Activated effector memory CD4-positive, alpha-beta T cell treated with Interleukin-2 at 50 U/mL for 16 hours (primary cell): ENCODE data around the gene PERP.
"Not testable (repeated sequence)": the region's sequence is repeated elsewhere in the genome, so short reads cannot be mapped to it uniquely, and the experiment has no call there.

Experiments
- DNase-seq: peaks from one replicate; pipeline ENCODE4 v3.0.0-alpha.2; 2020

PERP gene

DNA sequence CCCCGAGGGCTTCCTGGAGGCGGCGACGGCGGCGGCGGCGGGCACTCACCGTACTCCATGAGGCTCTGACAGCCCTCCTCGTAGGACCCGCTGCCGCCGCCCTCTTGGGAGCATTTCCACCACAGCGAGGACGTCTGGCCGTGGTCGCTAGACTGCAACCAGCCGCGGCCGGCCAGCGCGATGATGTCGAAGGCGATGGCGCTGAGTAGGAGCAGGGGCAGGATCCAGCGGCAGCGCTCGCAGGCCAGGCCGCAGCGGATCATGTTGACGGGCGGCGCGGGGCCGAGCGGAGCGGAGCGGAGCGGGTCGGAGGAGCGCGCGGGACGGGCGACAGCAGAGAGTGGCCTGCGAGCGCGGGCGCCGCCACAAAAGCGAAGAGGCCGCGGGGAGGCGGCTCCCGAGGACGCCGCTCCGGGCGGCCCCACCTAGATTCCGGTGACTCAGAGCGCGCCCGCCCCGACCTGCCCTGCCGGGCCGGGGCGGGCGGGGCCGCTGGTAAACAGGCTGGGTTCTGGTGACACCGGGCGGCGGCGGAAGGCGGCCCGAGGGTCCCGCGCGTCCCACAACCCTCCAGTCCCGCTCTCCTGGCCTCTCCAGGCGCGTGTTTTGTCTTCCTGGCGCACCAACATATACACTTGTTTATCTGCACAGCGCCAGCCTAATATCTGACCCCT is at the start of gene PERP:
Gene PERP (minus strand): TSS at position 342 of the 674 bp plus-strand sequence. CDS start 79 bp downstream, at position 263.
- peak; percentile 70 for DNase-seq

DNA sequence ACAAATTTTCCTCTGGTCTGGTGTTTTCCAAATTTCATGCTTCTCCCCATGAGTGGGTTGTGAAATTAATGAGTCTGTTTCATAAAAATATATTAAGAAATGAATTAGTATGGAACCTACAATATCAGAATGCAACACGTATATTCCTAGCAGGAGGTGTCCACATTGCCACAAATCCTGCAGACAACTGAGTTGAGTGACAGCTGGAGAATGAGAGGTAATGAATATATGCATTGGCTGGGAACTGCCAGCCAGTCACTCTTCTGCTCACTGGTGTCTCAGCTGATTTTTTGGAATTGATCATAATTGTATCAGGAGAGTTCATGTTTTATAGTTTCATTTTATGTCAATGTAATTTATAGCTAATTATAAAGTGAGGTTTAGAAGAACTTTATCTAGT is 48.2 kb upstream of the PERP start:
- DNase-seq, result no peak

DNA sequence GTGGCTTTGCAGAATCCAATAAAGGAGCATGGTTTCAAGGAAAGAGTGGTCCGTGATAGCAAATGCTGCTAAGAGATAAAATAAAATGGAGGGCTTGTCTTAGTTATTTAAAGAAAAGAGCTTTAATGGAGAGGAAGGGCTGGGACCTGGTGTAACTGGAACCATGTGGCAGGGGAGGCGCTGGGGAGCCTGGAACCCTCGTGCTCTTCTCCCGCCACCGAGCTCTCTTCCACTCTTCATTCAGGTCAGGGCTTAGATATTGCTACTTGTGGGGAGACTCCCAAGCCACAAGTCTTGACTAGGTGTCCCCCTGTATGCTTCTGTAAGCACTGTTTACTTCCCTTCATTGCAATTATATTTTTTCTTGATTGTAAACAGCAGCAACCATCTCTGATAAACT is 39.3 kb upstream of the PERP start:
- DNase-seq, result no peak

DNA sequence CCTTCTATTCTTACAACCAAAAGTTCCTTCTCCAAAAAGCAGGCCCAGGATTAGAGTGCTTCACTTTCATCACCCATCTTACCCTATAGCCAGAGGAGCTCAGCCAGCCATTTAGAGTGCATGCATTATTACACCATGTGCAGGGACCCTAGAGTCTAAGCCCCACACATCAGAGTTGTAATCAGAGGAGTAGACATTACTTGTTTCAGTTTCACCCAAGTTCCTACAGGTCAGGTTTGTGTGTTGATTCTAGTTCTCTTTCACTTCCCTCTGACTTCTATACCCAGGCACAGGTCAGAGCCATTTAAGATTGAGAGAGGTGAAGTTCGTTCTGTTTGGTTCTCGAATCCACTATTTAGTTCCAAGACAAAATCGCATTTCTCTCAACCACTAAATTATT is 38.2 kb upstream of the PERP start:
- DNase-seq, result no peak

DNA sequence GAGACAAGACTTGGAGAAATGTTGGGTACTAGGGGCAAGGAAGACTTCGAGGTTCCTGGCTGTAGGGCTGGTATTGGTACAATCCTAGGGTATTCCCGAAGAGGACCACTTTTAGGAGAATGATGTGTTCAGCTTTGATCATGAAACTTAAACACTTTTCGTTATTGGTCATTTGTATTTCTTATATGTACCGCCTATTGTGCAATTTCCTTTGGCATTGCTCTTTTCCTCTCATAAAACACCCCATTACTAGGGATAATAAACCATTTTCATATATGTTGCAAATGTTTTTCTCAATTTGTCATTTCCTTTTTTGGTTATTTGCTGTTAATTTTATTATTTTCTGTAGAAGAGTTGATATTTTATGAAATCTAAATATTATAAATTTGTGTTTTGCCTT is 35.6 kb upstream of the PERP start:
- DNase-seq, result no peak

DNA sequence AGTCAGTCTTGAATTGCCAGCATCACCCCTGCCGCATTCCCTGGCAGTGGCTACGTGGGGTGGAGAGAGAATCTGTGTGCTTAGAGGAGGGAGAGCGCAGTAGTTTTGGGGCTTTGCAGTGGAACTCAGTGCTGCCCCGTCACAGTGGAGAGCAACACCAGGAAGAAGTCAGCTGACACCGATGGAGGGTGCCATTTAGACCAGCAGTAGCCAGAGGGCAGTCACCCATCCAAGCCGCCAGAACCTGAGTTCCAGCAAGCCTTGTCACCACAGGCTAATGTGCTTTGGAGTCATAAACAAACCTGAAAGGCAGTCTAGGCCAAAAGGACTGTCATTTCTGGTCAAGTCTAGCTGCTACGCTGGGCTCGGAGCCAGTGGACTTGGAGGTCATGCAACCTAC is 22.0 kb upstream of the PERP start:
- no peak for DNase-seq

DNA sequence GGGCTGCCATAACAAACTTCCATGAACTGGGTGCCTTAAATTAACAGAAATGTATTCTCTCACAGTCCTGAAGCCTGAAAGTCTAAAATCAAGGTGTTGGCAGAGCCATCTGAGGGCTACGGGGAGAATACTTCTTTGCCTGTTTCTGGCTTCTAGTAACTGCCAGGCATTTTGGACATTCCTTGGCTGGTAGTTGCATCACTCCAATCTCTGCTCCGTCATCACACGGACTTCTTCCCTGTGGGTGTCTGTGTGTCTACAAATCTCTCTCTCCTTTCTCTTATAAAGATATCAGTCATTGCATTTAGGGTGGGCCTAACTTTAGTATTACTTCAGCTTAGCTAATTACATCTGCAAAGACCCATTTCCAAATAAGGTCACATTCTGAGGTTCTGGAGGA is 20.9 kb upstream of the PERP start:
- DNase-seq, result no peak

DNA sequence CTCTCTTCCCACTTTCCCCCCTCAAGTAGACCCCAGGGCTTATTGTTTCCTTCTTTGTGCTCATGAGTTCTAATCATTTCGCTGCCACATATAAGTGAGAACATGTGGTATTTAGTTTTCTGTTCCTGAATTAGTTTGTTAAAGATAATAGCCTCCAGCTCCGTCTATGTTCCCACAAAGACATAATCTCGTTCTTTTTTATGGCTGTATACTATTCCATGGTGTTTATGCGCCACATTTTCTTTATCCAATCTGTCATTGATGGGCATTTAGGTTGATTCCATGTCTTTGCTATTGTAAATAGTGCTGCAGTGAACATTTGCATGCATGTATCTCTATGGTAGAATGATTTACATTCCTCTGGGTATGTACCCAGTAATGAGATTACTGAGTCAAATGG is 16.9 kb upstream of the PERP start:
- no peak for DNase-seq

DNA sequence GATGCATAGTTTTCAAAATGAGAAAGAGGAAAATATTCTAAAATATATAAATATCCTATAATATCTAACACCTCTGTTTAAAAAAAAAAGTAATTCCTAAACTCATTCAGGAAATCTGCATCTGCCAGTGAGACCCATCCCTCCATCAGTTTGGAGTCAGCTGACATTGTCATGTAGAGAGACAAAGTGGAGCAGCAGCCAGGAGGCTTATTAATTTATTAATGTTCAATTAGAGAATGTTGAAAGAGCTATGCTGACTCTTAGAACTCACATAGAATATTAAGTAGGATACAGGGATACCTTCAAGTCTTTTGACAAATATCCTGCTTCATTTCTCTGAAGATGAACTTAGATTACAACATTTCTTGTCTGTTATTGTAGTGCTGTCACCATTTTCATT is 12.8 kb upstream of the PERP start:
- no peak for DNase-seq

DNA sequence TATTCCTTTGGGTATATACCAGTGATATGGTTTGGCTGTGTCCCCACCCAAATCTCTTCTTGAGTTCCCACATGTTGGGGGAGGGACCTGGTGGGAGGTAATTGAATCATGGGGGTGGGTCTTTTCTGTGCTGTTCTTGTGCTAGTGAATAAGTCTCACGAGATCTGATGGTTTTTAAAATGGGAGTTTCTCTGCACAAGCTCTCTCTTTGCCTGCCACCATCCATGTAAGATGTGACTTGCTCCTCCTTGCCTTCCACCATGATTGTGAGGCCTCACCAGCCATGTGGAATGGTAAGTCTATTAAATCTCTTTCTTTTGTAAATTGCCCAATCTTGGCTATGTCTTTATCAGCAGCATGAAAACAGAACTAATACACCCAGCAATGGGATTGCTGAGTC is 12.0 kb upstream of the PERP start:
- not testable (repeated sequence) for DNase-seq

DNA sequence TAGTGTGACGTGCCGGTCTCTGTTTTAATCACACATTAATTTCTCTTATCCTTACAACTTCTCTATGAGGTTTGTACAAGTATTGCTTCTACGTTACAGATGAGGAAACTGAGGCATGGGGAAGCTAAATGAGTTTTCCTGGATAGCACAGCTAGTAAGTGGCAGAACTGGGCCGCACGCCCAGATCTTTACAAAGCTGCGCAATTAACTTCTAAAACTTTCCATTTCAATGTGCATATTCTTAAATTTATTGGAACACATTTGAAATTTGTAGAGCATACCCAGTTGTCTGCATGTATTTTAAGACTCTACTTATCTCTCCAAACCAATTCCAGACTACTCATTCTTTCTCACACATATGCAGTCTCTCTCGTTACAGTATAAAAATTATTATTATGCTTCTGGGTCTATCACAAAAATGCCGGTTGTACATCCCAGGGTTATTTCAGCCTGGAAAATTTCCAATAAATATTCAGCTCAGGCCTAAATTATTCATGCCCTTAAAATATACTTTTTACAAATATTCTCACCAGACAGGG is 10.2 kb upstream of the PERP start:
- DNase-seq, result no peak

DNA sequence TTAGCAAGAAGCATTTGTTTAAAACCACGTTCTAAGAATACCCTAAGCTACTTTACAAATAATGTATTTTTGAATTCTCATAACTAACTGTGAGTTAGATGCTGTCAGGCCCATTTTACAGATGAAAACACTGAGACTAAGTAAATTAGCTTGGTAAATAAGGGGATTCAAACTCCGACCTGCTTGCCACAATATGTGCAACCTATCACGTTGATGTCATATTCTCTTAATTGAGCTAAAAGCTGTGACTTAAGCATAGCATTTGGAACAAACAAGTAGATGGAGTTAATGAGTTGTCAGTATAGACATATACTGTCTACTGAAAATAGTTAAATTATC is 9.4 kb upstream of the PERP start:
- no peak for DNase-seq

DNA sequence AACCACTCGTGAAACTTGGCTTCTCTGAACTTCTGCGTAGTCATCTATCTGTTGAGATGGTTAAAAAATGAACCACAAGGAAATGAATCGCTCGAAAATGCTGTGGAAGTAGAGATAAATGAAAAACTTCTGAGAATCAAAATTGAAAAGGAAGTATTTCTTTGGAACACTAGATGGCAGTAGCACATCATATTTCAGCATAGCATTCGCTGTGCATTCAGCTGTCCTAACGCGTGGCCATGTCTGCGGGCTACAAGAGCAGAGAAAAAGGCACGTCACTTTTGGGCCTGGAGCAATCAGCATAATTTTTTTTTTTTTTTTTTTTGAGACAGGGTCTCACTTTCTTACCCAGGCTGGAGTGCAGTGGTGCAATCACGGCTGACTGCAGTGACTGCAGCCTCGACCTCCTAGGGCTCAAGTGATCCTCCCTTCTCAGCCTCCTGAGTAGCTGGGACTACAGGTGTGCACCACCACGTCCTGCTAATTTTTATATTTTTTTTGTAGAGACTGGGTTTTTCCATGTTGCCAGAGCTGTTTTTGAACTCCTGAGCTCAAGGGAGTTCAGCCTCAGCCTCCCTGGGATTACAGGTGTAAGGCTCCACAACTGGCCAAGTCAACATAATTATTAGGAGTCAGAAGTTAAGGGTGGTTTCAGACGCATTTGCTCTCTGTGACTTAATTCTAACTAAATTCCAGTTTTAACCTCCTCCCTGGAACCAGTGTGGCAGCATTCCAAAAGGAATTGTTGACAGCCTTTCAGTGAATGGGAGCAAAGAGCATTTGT is 8.8 kb upstream of the PERP start:
- DNase-seq, result peak; percentile 12

DNA sequence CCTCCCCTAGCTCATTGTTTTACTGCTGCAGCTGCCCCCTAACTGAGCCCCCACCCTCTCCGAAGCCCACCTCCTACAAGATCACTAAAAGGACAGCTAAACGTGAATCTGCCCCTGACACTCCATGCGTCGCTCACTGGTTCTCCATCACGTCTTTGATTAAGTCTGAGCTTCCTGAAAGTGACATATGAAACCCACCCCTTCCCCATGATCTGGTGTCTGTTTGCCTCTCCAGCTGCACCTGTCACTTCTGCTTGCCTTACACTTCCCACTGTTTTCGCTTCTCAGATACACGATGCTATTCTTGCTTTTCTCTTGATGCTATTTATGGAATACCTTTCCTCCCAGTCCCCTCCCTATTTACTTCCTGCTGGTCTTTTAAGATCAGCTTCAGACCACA is 8.0 kb upstream of the PERP start:
- DNase-seq, result no peak

DNA sequence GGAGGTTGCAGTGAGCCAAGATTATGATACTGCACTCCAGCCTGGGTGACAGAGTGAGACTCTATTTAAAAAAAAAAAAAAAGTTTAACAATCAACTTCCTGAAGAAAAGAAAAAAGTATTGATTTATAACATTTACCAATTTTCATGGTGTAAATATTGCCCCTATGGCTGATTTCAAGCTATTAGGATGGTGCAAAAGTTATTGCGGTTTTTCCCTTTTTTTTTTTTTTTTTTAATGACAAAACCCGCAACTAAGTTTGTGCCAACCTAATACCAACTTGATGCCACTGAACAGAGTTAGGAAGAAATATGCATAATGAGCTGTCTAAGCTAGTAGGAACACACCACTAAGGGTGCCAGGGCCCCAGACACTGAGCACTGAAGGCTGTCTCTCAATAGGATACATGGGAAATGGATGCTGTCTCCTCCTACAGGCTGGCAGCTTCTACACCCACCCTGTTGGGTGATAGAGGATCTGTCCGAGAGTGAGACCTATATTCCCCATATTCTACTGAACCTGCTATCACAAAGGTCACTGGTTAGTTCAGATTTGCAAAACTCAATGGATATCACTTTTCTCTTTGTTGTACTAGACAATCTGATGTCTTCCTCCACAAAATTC is 6.5 kb upstream of the PERP start:
- no peak for DNase-seq

DNA sequence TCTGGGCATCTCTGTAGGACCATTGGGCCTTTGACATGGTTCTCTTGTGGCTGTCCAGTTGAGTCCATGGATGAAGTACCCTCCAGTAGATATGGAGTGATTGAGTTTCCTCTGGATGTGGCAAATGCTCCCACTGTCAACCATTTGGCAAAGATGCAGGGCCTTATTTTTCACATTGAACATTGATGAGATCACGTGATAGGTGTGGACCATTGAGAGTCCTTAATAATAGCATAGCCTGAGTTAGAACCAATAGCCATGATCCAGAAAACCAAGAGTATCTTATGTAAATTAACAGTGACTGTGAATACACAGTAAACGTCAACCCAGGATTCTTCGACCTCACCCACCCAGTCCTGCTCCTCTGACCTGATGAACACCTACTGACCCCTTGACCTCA is 3.0 kb upstream of the PERP start:
- DNase-seq, result no peak

DNA sequence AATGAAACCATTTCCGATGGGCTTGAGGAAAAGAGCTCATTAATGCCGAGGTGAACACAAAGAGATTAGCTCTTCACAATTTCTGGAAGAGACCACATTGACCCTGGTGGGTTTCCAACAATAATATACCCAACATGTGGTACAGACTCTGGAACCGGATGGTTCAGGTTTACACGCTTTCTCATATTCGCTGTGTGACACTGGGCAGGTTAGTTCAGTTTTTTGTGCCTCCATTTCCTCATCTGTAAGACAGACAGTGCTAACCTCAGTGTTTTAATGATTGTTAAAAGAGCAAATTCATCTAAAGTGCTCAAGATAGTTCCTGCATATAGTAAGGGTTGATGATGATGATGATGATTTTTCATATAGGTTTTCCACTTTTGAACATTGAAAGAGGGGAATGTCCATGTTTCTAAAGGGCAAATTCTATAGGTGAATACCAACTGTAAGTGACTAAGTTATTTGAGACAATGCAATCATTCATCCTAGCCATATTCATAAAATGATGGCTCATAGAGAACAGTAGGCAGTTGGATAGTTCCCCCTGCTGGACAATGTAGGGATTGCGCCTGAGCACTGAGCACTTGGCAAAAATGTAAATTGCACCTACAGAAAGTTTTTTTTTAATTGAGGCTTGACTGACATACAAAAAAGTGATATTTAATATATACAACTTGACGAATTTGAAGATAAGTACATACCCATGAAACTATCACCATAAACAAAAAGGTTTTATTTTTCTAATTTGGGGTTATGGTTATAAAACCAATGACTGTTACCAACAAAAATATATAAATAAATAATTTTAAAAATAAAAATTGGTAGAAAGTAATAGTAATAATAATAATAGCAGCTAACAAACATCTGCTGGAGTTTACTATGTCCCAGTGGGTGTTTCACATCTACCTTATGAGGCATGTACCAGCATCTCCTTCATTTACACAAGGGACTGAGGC is 2.1 kb upstream of the PERP start:
- DNase-seq, result peak; percentile 65

DNA sequence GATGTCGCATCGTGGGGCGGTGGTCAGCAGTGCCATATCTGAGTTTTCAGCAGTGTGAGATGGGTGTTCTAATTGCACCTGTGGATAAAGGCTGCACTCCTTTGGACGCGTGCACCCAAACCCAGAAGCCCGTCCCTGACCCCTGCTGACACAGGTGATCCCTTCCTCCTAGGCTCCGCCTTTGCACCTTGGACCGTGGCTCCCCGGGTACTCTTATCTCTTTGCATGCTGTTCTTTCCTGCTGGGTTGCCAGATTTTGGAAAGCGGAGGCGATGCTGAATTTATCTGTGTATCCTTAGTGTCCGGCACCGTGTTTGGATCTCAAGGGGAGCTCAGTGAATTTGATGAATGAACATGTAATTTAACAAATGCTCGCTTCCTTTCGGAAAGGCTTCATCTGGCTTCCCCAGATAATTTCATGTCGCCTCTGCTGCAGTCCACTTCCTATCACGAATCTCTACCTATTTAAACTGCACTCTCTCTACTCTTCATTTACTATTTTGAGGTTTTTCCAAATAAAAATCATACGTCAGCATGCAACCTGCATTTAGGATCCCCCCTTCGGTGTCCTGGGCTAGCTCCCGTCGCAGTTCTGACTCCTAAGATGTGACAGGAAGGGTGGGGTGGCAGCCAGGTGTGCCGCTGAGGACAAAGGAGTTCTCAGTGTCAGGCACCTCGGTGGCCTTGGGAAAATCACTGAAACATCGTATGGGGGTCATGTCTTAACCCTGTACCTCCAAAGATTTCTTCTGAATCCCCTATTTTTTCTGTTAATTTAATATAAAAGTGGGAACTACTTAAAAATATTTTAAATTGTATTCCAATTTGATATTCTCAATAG is 753 bp upstream of the PERP start:
- DNase-seq, result peak; percentile 13

DNA sequence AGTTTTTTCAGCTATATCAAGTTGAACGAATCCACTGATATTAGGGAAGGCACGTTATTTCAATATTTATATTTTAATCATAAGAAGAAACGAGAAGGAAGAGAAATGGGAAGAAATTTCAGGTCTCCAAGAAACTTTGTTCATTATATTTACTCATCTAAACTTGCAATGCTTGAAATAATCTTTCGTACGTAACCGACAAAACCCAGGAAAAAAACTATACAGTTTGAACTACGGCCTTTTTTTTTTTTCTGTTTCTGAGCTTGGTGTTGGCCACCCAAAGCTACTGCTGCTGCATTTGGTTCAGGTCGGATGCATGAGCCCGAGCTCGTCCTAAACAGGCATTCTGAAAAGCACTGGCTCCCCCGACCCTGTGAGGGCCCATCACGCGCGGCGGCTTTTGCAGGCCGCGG is 548 bp downstream of the PERP start:
- DNase-seq, result no peak

DNA sequence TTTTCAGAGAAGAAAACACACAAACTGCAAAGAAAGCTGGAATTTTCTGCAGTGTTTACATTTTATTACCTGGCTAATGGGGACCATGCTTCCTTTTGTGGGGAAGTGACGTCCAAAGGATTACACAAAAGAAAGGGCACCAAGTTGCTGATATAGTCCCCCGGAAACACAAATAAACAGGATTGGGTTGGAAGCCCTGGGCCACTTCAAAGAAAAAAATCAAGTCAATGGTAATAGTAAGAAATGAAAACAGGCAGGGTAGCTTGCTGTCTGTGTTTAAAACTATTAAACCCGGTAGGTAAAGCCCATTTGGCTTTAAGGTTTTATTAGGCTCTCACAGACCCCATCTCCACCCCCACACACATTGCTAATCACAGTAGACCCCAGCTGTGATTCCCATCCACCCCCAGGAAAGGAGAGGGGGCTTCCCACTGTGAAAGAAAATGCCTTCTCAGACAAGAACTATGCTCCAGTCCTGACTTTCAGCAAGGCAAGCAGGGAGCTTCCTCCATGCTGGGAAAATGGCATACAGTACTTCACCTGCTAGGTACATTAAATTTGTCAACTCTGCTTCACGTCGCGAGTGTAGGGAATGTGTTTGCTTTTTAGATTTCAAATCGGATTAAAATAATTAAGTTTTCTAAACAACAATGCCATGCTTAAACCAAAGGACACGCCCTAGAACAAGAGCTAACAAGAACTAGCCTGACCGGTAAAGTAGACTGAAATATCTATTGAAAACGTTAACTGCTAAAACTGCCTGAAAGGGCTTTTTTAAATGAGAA is 1.1 kb downstream of the PERP start:
- no peak for DNase-seq

DNA sequence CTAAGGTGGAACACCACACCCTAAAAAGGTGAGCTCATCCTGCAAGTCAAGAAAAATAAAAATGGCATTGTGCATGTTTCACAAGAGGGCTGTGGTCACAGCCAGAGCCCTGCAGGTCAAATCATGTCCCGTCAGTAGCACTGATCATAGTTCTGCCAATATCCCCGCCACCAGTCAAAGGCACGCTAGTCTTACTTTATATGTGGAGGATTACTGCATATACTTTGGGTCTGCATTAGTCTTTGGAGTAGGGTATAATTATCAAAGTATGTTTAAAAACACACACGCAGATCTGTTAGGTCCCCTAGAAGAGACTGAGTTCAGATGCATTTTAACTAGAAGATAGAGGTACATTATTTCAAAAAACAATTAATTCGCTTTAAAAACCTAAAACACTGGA is 1.8 kb downstream of the PERP start:
- DNase-seq, result no peak
